LNCAP (cell line): ENCODE data around the gene FOXP1.

Experiments used
- TF ChIP-seq, protein P1 (sequence below): fragments of 450-650 bp; IDR thresholded peaks from 2 replicates; pipeline ENCODE4 v1.5.1; 2017; ENCODE audit warnings: mild to moderate bottlenecking

Gene FOXP1

DNA sequence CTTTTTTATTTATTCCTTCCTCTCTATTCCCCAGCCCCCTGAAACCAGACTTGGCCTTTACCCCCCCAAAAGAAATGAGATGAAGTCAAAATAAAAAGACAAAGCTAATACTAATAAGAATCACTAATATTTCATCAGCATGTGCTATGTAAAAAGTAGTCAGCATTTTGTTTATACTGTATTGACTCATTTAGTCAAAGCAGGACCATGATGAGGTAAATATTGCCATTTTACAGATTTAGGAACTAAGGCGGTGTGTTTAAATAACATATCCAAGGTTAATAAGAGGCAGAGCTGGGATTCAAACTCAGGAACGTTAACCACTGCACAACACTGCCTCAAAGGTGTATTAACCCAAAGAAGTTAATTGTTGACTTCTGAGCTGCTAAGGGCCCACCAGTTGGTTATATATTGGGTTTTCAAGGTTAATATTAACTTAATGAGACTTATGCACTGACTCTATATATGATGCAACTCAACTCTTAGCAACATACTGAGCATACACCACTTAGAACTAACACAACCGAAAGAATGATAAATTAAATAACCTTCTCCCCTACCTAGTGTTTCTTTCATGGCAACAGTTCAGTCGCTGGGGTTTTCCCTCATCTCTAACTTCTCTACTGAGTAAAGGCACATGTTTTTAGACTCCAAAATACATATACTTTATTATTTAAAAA, 34.7 kb downstream of the FOXP1 start:
- TF ChIP-seq, protein P1, sequence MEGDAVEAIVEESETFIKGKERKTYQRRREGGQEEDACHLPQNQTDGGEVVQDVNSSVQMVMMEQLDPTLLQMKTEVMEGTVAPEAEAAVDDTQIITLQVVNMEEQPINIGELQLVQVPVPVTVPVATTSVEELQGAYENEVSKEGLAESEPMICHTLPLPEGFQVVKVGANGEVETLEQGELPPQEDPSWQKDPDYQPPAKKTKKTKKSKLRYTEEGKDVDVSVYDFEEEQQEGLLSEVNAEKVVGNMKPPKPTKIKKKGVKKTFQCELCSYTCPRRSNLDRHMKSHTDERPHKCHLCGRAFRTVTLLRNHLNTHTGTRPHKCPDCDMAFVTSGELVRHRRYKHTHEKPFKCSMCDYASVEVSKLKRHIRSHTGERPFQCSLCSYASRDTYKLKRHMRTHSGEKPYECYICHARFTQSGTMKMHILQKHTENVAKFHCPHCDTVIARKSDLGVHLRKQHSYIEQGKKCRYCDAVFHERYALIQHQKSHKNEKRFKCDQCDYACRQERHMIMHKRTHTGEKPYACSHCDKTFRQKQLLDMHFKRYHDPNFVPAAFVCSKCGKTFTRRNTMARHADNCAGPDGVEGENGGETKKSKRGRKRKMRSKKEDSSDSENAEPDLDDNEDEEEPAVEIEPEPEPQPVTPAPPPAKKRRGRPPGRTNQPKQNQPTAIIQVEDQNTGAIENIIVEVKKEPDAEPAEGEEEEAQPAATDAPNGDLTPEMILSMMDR: no peak

DNA sequence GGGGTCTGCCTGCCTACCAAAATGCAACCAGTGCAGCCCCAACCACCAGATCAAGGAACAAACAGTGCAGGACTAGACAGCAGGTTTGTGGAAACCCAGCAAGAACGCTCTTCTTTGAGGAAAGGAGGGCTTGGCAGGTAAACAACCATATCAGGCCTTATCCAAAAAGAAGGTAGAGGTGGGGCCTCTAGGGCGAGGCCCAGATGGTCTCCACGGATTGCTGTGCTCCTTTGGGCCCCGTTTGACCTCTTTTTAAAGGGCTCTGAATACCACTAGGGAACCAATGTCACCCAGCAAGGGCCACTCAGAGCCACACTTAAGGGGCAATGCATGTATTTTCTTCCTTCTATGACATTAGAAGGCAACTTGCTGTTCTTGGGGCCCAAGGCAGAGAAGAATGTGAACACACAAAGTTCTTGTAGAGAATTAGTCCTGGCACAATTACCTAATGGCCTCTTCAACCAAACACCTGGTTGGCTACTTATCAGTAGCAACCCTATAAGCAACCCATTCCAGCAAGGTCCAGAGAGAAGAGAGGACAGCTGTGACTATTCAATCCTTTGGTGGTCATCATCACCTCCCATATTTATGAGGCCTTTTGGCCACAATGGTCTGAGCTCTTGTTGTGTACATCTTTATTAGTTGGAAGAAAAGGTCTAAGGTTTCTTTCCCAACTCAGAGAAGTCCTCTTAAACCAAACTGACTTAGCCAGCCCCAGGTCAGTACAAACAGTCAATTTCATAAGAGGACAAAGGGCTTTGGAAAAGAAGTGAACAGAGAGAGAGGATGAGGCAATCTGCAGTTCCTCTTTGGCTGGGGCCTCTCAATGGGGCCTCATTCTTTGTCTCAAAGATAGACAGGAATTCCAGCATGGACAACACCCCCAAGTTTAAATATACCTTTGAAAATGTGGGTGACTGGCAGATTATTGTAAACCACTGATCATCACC, 36.0 kb downstream of the FOXP1 start:
- TF ChIP-seq, protein P1: no peak

DNA sequence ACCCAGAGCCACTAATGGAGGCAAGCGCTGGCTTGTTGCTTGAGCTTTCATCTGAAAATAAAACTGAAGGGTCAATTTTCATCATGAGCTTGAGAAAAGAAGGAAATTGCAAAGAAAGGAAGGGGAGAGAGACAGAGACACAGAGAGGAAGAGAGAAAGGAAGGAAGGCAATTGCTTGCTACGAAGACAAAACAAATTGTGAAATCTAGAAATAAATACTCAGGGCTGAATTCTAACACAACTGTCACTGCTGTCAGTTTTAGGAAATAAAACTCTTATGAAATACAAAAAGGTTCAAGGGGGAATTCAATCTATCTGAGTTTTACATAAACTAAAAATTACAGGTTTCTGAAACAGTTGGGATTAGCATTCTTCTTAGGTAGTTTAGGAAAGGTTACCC, 36.7 kb downstream of the FOXP1 start:
- TF ChIP-seq, protein P1: no peak

DNA sequence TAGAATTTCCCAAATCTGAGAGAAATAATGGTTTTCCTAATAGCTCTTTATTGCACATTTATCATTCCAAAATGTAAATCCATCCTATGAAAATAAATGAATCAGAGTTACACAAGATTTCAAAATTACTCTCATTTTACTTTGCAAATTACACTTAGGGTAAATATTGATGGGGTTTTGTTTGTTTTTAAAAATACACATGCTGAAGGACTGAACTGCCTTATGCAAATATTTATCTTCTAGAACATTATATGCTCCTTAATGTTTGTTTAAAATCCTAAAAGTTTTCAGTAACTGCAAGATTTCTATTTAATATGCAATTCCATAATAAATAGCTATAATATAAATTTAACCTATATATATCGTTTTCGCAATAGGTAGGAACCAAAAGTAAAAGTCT, 38.2 kb downstream of the FOXP1 start:
- TF ChIP-seq, protein P1: no peak

DNA sequence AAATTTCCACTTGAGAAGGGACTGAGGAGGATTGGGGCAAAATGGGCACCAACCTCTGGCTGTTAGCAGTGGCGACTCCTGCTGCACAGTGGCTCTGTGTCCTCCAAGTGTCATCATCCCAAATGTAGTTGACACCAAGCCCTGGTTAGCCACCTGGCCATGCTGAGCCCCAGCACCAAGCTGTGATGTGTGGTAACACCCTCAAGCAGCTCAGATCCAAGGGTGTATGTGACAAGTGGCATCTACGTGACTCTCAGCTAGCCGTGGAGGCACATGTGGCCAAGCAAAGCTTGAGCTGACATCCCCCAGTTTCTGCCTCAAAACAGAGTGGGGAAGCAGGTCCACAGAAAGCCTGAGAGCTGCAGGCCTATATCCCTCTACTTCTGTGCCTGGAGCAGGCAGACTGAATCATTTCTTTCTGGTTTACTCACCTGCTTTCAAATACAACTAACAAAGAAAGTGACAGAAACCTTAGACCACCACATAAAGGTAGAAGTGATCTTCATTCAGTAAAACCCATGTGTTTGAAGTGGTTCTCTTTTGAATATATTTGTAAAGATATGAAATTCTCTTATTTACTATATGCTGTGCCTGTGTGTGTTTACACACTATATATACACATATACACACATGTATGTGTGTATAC, 40.0 kb downstream of the FOXP1 start:
- TF ChIP-seq, protein P1: no peak

DNA sequence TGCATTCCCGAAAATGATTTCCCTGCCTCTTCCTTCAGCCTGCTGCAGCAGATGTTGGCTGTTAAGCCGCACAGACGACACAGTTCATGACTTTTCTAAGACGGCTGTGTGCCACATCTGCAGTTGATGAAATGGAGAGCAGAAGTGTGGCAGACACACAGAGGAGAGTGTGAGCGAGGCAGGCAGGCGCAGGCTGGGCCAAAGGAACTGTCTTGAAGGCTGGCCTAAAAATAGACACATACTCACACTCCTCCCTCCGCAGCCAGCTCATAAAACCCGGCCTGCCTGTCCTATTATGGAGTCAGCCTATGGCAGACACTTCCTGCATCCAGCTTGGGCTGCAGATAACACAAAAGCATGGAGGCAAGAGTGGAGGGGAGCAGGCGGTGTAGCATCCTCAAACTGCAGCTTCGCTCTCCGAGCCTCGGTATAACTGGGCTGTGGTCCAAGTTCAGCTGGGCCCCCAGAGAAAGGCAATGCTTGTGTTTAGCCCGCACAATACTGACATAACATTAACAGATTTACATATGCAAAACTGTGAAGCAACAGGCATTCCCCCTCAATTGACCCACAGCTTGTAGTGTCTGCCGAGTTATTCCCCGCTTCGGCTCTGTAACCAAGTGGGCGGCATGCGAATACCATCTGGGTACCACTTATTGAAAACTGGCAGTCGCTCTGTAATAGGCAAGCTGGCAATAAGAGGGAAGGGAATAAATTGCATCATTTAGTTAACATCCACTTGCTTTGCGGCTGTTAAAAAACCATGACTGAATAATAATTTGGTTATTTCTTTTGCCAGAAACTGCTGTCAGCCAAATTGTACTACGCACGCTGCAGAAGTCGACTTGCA, 40.8 kb downstream of the FOXP1 start:
- TF ChIP-seq, protein P1: no peak

DNA sequence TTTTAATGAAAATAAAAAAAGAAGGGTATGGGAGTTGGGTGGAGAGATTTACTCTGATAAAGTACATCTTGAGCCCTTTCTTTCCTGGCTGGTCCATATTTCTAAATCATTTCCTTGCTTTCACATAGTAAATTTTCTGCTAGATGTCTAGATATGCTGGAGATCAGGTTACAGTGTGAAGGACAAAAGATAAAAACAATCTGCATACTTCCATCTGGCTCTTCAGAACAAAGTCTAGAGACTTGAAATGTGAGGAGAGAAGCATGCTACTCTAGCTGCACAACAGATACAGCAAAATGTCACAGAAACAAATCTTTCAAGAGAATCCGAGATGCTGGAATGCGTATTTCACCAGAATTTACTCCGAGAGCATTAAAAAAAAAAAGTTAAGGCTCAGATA, 42.2 kb downstream of the FOXP1 start:
- TF ChIP-seq, protein P1: no peak
